ENCODE measurements around the gene CHST8.
A peak's percentile ranks its signal among the peaks of the same experiment; 100 is the strongest.

Gene CHST8

GRCh38 chr19:33789344-33789743 lies 167.6 kb downstream of the CHST8 start:
- H3K4me3 ChIP-seq (replicated peaks; ENCODE audit: low read depth, low read length) = no peak overlapping the region
- TF ChIP-seq CTCF (IDR thresholded peaks at IDR 0.05; ENCODE audit: insufficient read depth, low read length, poor library complexity, severe bottlenecking) = no peak
- H3K36me3 ChIP-seq (ENCODE audit: control insufficient read depth, insufficient read depth, low read length) = no peaks in the 10 kb centered on the region
- DNase-seq (ENCODE audit: extremely low read depth, insufficient read length) = no peak
- H3K27me3 ChIP-seq (replicated peaks; ENCODE audit: control insufficient read depth, insufficient read depth, low read length) = peaks cover 1% of the 10 kb centered on the region

GRCh38 chr19:33794683-33795369 lies 173.1 kb downstream of the CHST8 start:
- DNase-seq (ENCODE audit: extremely low read depth, insufficient read length) = no peak
- no peaks in the 10 kb centered on the region for H3K36me3 ChIP-seq (ENCODE audit: control insufficient read depth, insufficient read depth, low read length)
- TF ChIP-seq CTCF (IDR thresholded peaks at IDR 0.05; ENCODE audit: insufficient read depth, low read length, poor library complexity, severe bottlenecking) = no peak
- H3K4me3 ChIP-seq (replicated peaks; ENCODE audit: low read depth, low read length) = no peak overlapping the region
- no peaks in the 10 kb centered on the region; the same call in 1 of the 2 replicates for H3K27me3 ChIP-seq (replicated peaks; ENCODE audit: control insufficient read depth, insufficient read depth, low read length)

GRCh38 chr19:33795370-33796163 lies 173.8 kb downstream of the CHST8 start:
- Histone ChIP-seq H3K27me3 (replicated peaks; ENCODE audit: control insufficient read depth, insufficient read depth, low read length) (no peaks in the 10 kb centered on the region; the same call in 1 of the 2 replicates), H3K36me3 (ENCODE audit: control insufficient read depth, insufficient read depth, low read length) (no peaks in the 10 kb centered on the region), H3K4me3 (replicated peaks; ENCODE audit: low read depth, low read length) (peak overlapping the region; percentile 45)
- peak; percentile 62 for TF ChIP-seq CTCF (IDR thresholded peaks at IDR 0.05; ENCODE audit: insufficient read depth, low read length, poor library complexity, severe bottlenecking)
- no peak for DNase-seq (ENCODE audit: extremely low read depth, insufficient read length)

- H3K36me3 ChIP-seq (ENCODE audit: control insufficient read depth, insufficient read depth, low read length) = no peaks in the 10 kb centered on the region
- H3K27me3 ChIP-seq (replicated peaks; ENCODE audit: control insufficient read depth, insufficient read depth, low read length) = no peaks in the 10 kb centered on the region; the same call in 1 of the 2 replicates
- TF ChIP-seq CTCF (IDR thresholded peaks at IDR 0.05; ENCODE audit: insufficient read depth, low read length, poor library complexity, severe bottlenecking) = no peak
- H3K4me3 ChIP-seq (replicated peaks; ENCODE audit: low read depth, low read length) = peak within 1 kb of the TSS; percentile 45
- no peak for DNase-seq (ENCODE audit: extremely low read depth, insufficient read length)
Measured at GRCh38 chr19:33796164-33796875, 174.6 kb downstream of the CHST8 start, which contains the start of gene KCTD15. Gene KCTD15, plus strand, starts transcription at chr19:33796870. Its CDS starts 3,585 bp downstream, at chr19:33800455.

- no peak for DNase-seq (ENCODE audit: extremely low read depth, insufficient read length)
- Histone ChIP-seq H3K36me3 (ENCODE audit: control insufficient read depth, insufficient read depth, low read length) (no peaks in the 10 kb centered on the region), H3K4me3 (replicated peaks; ENCODE audit: low read depth, low read length) (no peak overlapping the region), H3K27me3 (replicated peaks; ENCODE audit: control insufficient read depth, insufficient read depth, low read length) (no peaks in the 10 kb centered on the region; the same call in 1 of the 2 replicates)
- no peak for TF ChIP-seq CTCF (IDR thresholded peaks at IDR 0.05; ENCODE audit: insufficient read depth, low read length, poor library complexity, severe bottlenecking)
Measured at GRCh38 chr19:33797802-33798671, 176.3 kb downstream of the CHST8 start.

Data from GM06990 (cell line).